ENCODE data around the gene MGMT.

Gene MGMT

GRCh38 chr10:129421399-129422010, 45.5 kb upstream of the MGMT start:
- DNase-seq (ENCODE audit: low read depth in 1 of 2, low spot score in 1 of 2) = no peak
- Histone ChIP-seq H3K27ac (replicated peaks) (no peak overlapping the region), H3K27me3 (ENCODE audit: insufficient read depth, poor library complexity, severe bottlenecking) (no peaks in the 10 kb centered on the region), H3K4me3 (replicated peaks; ENCODE audit: insufficient read depth, low read length) (no peak overlapping the region)
- TF ChIP-seq CTCF (IDR thresholded peaks at IDR 0.05; ENCODE audit: insufficient read depth, low read length) = no peak
- TF ChIP-seq SPI1 (IDR thresholded peaks at IDR 0.05; ENCODE audit: borderline replicate concordance, low read depth) = no peak
- TF ChIP-seq GABPA (IDR thresholded peaks at IDR 0.05; ENCODE audit: low read depth) = no peak
- no peak for TF ChIP-seq REST (IDR thresholded peaks at IDR 0.05; ENCODE audit: insufficient replicate concordance, low read depth)
- no peak for TF ChIP-seq POLR2AphosphoS5 (IDR thresholded peaks at IDR 0.05; ENCODE audit: low read depth)

GRCh38 chr10:129424978-129425377, 42.1 kb upstream of the MGMT start:
- DNase-seq (ENCODE audit: low read depth in 1 of 2, low spot score in 1 of 2) = no peak
- TF ChIP-seq GABPA (IDR thresholded peaks at IDR 0.05; ENCODE audit: low read depth) = no peak
- TF ChIP-seq CTCF (IDR thresholded peaks at IDR 0.05; ENCODE audit: insufficient read depth, low read length) = no peak
- TF ChIP-seq REST (IDR thresholded peaks at IDR 0.05; ENCODE audit: insufficient replicate concordance, low read depth) = no peak
- no peak for TF ChIP-seq SPI1 (IDR thresholded peaks at IDR 0.05; ENCODE audit: borderline replicate concordance, low read depth)
- TF ChIP-seq POLR2AphosphoS5 (IDR thresholded peaks at IDR 0.05; ENCODE audit: low read depth) = no peak
- no peak overlapping the region for H3K4me3 ChIP-seq (replicated peaks; ENCODE audit: insufficient read depth, low read length)
- no peak overlapping the region for H3K27ac ChIP-seq (replicated peaks)
- no peaks in the 10 kb centered on the region for H3K27me3 ChIP-seq (ENCODE audit: insufficient read depth, poor library complexity, severe bottlenecking)

GRCh38 chr10:129426606-129427005, 40.4 kb upstream of the MGMT start:
- no peaks in the 10 kb centered on the region for H3K27me3 ChIP-seq (ENCODE audit: insufficient read depth, poor library complexity, severe bottlenecking)
- no peak for DNase-seq (ENCODE audit: low read depth in 1 of 2, low spot score in 1 of 2)
- H3K27ac ChIP-seq (replicated peaks) = no peak overlapping the region
- H3K4me3 ChIP-seq (replicated peaks; ENCODE audit: insufficient read depth, low read length) = no peak overlapping the region
- TF ChIP-seq SPI1 (IDR thresholded peaks at IDR 0.05; ENCODE audit: borderline replicate concordance, low read depth) = peak; percentile 31; the same call in 1 of the 2 replicates
- no peak for TF ChIP-seq CTCF (IDR thresholded peaks at IDR 0.05; ENCODE audit: insufficient read depth, low read length)

GRCh38 chr10:129433266-129433665, 33.8 kb upstream of the MGMT start:
- no peak overlapping the region for H3K27ac ChIP-seq (replicated peaks)

More at GRCh38 chr10:129433266-129433665, 33.8 kb upstream of the MGMT start:
- H3K4me3 ChIP-seq (replicated peaks; ENCODE audit: insufficient read depth, low read length) = no peak overlapping the region
- no peaks in the 10 kb centered on the region for H3K27me3 ChIP-seq (ENCODE audit: insufficient read depth, poor library complexity, severe bottlenecking)
- TF ChIP-seq SPI1 (IDR thresholded peaks at IDR 0.05; ENCODE audit: borderline replicate concordance, low read depth) = no peak
- no peak for TF ChIP-seq REST (IDR thresholded peaks at IDR 0.05; ENCODE audit: insufficient replicate concordance, low read depth)
- TF ChIP-seq CTCF (IDR thresholded peaks at IDR 0.05; ENCODE audit: insufficient read depth, low read length) = no peak
- TF ChIP-seq GABPA (IDR thresholded peaks at IDR 0.05; ENCODE audit: low read depth) = no peak
- no peak for TF ChIP-seq POLR2AphosphoS5 (IDR thresholded peaks at IDR 0.05; ENCODE audit: low read depth)
- DNase-seq (ENCODE audit: low read depth in 1 of 2, low spot score in 1 of 2) = no peak
